GM19467 (cell line): ENCODE data around the gene EPHA2.

Experiments used
- ATAC-seq: cut with Tn5 transposase; IDR thresholded peaks from one replicate; pipeline ENCODE4 v1.9.1; 2021; ENCODE audit warnings: mild to moderate bottlenecking, moderate library complexity; ENCODE audit not compliant: unreplicated experiment

Gene EPHA2

DNA sequence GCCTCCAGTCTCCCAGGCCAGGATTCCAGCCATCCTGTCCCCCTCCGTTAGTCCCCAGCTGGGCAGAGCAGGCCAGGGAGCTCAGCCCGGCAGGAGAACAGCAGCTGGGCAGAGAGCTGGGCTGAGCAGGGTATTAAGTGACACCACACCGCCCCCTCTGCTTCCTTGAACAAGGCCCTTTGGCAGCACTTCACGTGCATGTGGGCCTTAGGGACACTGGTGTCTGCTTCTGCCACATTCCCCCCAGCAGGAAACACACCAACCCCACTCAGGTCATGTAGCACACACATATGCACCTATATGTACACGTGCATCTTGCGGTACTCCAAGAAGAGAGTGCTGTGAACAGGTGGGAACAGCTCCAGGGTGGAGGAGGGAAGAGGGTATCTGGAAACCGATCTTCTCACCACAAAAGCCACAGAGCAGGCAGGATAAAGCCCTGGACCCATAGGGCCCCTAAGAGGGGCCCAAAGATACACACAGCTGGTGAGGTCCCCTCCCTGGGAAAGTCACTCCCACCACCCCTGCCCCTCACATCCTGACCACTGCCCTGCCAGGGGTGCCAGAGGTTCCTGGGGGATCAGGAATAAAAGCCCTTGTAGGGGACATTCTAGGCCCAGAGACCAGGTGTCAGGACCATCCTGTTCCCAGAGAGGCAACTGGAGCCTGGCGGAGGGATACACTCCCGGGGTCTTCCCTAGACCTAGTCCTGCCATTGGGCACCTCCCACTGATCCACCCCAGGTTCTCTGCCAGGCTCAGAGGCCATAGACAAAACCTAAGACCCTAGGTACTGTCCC lies 4.5 kb downstream of the EPHA2 start:
- no peak for ATAC-seq

DNA sequence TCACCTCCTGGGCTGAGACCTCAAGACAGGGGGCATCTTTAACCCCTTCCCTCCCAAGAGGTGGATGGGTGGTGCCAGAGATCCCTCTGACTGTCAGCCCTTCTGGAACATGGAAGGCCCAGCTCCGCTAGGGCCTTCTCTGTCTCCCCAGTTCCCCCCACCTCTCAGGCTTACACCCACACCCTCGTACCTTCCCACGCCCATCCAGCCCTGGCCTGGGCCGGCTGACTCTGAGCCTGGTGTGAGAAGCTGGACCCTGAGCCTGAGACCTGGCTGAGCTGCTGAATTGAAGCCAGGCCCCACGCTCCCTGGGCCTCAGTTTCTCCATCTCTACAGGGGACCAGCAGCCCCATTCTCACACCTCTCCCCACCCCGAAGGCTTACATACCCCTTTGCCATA lies 5.4 kb downstream of the EPHA2 start:
- no peak for ATAC-seq

DNA sequence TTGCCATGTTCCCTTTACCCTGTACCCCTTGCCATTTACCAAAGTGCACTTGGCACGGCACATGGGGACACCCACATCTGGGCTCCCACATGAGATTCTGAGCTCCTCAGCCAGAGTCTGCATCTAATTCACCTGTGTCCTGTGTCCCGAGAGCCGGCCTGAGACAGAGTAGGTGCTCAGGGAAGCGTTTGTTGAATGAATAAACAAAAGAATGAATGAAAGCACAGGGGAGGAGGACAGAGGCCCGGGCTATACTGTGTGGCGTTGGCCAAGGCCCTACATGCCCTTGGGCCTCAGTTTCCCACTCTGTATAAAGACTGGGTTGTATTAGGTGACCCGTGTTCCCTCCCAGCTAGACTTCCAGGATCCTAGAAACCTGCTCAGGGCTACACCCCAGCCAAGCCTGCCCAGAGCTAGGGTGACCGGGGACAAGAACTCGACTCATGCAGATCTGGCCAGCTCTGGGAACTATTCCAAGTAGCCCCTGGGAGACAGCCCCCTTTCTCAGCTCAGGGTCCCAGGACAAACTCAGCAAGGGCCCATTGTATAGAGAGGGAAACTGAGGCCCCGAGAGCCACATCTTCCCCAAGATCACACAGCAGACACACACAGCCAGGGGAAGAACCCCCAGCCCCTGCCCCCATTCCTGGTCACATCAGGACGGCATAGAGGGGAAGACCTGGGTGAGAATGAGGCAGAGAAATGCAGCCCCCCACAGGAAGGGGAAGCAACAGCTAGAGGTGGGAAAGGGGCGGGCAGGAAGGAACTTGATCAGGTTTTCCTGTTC lies 6.0 kb downstream of the EPHA2 start:
- ATAC-seq, result no peak

DNA sequence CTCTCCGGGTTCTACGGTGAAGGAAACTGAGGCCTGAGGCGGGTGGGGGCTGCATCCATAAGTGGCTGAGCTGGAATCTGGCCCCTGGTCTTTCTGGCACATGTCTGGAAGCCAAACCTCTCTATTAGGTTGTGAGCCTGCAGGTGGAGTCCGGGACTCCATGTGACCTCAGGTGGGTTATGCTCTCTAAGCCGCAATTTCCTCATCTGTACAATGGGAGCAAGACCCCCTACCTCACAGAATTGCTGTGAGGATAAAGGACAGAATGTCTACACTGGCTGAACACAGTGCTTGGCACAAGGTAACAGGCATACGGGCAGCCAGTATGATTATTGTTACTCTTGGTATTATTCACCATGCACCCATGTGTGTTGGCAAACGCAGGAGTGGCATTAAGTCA lies 6.7 kb downstream of the EPHA2 start:
- no peak for ATAC-seq

DNA sequence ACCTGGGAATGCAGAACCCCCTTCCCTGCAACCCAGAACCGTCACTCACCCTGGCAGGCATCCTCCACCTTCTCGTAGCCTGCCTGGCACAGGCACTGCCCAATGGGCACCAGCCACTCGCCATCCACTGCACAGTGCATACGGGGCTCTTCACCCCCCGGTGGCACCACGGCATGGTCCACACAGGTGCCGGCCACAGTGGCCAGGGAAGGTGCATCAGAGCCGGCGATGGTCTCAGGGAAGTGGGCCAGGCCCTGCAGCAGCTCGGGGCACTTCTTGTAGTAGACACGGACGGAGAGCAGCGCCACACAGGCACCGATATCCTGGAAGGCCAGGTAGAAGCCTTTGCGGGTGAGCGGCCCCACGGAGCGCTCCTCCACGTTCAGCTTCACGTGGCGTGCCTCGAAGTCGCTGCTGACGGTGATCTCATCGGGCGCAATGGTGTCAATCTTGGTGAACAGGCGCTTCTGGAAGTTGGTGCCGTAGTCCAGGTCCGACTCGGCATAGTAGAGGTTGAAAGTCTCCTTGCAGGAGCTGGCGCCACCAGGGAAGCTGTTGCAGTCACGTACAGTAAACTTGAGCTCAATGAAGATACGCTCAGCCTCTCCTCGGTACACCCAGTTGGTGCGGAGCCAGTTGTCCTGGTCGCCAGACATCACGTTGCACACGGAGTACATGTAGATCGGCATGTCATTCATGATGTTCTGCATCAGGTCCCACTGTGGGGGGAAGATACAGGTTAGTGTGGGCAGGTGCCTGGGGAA lies 7.4 kb downstream of the EPHA2 start:
- ATAC-seq, result no peak

DNA sequence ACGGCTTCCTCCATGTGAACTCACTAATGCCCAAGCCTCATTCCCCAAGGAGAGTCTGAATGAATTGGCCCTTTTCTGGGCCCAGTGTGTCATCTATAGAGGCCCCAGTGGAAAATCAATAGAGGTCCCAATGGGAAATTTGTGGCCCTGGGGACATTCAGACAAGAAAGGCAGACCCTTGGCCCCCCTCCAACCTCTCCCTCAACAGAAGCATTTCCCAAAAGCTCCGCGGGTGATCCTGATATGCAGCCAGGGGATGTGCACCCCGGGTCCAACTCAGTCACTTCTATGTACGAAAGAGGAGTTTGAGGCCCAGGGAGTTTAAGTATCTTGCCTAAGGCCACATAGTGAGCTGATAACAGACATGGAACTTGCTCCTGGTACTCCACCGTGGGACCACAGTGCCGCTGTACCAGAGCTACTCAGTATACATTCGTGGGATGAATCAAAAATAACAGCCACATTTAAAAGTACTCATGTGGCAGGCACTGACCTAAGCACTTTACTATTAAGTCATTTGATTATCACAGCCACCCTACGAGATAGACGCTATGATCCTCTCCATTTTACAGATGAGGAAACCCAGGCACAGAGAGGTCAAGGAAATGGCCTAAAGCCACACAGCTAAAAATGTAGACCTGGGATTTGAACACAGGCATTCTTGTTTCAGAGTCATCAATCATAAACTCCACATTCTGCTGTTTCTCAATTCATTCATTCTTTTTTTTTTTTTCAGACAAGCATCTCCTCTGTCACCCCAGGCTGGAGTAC lies 8.5 kb downstream of the EPHA2 start:
- ATAC-seq, result no peak

GRCh38 chr1:16146279-16147155 lies 9.4 kb downstream of the EPHA2 start:
- no peak for ATAC-seq

DNA sequence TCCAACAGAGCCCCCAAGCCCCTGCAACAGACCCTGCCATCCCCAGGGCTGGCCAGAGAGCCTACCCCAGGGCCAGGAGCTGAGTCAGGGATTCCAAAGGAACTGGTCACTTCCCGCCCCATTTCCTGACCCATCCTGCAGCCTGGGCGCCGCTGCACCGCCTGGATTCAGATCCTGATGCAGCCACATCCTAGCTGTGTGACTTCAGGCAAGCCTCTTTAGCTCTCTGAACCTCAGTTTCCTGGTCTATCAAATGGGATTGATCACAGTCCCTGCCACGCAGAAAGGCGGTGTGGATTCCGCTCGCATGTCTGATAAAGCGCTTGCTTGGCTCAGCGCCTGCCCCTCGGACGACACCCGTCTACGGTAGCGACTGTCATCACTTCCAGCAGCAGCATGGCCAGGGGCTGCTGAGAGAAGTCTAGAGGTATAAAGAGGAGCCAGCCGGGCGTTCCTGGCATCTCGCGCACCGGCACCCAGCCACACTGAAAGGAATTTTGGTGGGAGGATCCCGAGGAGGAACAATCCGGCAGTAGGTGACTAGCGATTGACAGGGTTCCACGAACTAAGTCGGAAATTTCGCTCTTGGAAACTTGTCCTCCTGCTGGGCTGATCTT lies 10.1 kb downstream of the EPHA2 start:
- ATAC-seq, result no peak

- no peak for ATAC-seq
Observed at GRCh38 chr1:16145030-16145661, 10.7 kb downstream of the EPHA2 start.

DNA sequence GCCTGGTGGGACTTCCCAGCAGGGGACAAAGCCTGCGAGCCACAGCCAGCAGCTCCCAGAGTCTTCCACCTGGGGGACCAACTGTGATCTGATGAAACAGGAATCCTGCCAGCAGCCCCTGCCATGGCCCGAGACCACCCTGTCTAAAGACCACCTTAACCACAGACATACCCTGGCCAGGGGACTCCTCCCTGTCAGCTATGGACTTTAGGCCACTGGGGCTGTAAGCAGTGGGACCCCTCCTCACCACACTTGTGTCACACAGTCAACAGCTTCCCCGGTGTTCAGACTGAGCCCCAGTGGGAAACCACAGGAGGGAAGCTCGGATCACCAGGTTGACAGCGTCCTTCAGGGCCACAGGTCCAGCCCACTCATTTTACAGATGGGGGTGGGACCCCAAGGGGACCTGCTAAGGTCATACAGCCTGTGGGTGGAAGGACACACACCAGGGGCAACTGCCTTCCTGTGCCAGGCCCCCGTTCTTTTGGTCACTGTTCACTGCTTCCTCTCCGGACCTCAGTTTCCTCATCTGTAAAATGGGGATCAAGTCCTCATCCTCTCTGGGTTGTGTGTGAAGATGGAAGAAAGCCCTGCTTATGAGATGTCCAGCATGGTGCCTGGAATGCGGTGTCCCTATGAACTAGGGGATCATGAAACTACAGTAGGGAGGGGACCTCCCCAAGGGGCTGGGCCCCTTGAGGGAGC lies 11.4 kb downstream of the EPHA2 start:
- ATAC-seq, result no peak

GRCh38 chr1:16143566-16144324 lies 12.1 kb downstream of the EPHA2 start:
- no peak for ATAC-seq

DNA sequence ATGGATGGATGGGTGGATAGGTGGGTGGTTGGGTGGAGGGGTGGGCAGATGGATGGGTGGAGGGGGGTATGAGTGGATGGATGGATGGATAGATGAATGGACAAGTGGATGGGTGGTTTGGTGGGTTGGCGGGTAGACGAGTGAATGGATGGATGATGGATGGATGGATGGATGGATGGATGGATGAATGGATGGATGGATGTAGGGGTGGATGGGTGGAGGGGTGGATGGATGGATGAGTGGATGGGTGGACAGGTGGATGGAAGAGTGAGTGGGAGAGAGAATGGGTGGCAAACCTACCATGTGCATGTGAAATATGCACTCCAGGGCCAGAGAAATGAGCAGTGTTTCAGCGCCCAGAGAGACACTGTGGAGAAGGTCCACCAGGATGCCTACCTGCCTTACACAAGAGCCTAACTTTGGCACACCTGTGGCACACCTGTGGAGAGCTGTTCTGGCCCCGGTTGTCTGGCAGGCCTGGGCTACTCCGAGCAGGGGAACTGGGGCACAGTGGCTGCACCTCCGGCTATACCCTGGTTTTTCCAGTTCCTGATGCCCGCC lies 12.8 kb downstream of the EPHA2 start:
- ATAC-seq, result no peak

DNA sequence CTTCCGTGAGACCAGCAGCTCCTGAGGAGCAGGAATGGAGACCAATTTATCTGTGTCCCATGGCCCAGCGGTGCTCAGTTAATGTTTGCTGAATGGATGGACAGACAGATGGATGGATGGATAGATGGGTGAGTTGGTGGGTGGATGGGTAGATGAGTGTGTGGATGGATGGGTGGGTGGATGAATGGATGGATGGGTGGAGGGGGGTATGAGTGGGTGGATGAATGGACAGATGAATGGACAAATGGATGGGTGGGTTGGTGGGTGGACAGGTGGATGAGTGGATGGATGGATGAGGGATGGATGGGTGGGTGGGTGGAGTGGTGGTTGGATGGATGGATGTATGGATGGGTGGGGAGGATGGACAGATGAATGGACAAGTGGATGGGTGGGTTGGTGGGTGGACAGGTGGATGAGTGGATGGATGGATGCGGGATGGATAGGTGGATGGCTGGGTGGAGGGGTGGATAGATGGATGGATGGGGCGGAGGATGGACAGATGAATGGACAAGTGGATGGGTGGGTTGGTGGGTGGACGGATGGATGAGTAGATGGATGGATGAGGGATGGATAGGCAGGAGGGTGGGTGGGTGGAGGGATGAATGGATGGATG lies 13.4 kb downstream of the EPHA2 start:
- no peak for ATAC-seq

GRCh38 chr1:16141573-16142336 lies 14.1 kb downstream of the EPHA2 start:
- ATAC-seq, result no peak

- no peak for ATAC-seq
Observed at GRCh38 chr1:16140068-16140596, 15.7 kb downstream of the EPHA2 start.

- ATAC-seq, result no peak
Observed at GRCh38 chr1:16139473-16139962, 16.4 kb downstream of the EPHA2 start.
